CD4-positive, CD25-positive, alpha-beta regulatory T cell (primary cell): ENCODE data around the gene VWA5B2. TPM values are rescaled to one million over a fixed set of nuclear protein-coding genes. Genes with fewer than 3 reads are reported as not detected.

Experiments
- ATAC-seq, 2 donors: fragments of 150-1000 bp; cut with Tn5 transposase; one replicate each; pipeline ENCODE4 v1.10.0; 2021; ENCODE audit warnings: low read depth in 2 of 2, moderate number of reproducible peaks in 2 of 2, moderate library complexity in 1 of 2
- DNase-seq, 3 donors: peaks; one replicate each; pipeline versions ENCODE4 v3.0.0 to v3.0.0-alpha.2; 2012 to 2022; ENCODE audit warnings: mixed read lengths in 1 of 3
- H3K27ac ChIP-seq: one replicate; pipeline ENCODE4 v1.7.0; 2013; ENCODE audit warnings: mild to moderate bottlenecking, low read length; ENCODE audit not compliant: insufficient read depth, poor library complexity, severe bottlenecking
- H3K27me3 ChIP-seq: one replicate; pipeline ENCODE4 v1.7.0; 2013; ENCODE audit warnings: low read length; ENCODE audit not compliant: control insufficient read depth, insufficient read depth
- H3K36me3 ChIP-seq: one replicate; pipeline ENCODE4 v1.7.0; 2013; ENCODE audit warnings: mild to moderate bottlenecking, low read length, moderate library complexity; ENCODE audit not compliant: control insufficient read depth, insufficient read depth
- H3K4me1 ChIP-seq: 2 replicates; pipeline ENCODE4 v1.7.0; 2013; ENCODE audit warnings: mild to moderate bottlenecking, low read length; ENCODE audit not compliant: insufficient read depth, control insufficient read depth, poor library complexity, severe bottlenecking
- H3K4me3 ChIP-seq: one replicate; pipeline ENCODE4 v1.7.0; 2013; ENCODE audit warnings: low read depth, mild to moderate bottlenecking, low read length, moderate library complexity
- H3K9me3 ChIP-seq, 2 experiments: 1 replicate in 1 of 2; 2 replicates in 1 of 2; pipeline ENCODE4 v1.7.0; 2013; ENCODE audit warnings: low read length in 2 of 2, mild to moderate bottlenecking in 1 of 2, moderate library complexity in 1 of 2; ENCODE audit not compliant: control insufficient read depth in 2 of 2
- H3K27ac Mint-ChIP-seq, 3 donors: one replicate each; pipeline ENCODE4 v1.8.0; 2020 to 2022; ENCODE audit warnings: mild to moderate bottlenecking in 3 of 3, mixed read lengths in 3 of 3, moderate library complexity in 2 of 3
- H3K27me3 Mint-ChIP-seq: one replicate; pipeline ENCODE4 v1.8.0; 2022; ENCODE audit warnings: mild to moderate bottlenecking, mixed read lengths
- H3K36me3 Mint-ChIP-seq: one replicate; pipeline ENCODE4 v1.8.0; 2020; ENCODE audit warnings: mixed read lengths
- H3K4me1 Mint-ChIP-seq, 4 donors: one replicate each; pipeline ENCODE4 v1.8.0; 2020 to 2022; ENCODE audit warnings: mixed read lengths in 4 of 4, mild to moderate bottlenecking in 1 of 4
- H3K4me3 Mint-ChIP-seq, 4 donors: one replicate each; pipeline ENCODE4 v1.8.0; 2020 to 2022; ENCODE audit warnings: mild to moderate bottlenecking in 4 of 4, mixed read lengths in 4 of 4, moderate library complexity in 3 of 4
- H3K9me3 Mint-ChIP-seq, 7 donors: one replicate each; pipeline ENCODE4 v1.8.0; 2020 to 2022; ENCODE audit warnings: mixed read lengths in 7 of 7, mild to moderate bottlenecking in 3 of 7, moderate library complexity in 2 of 7
- polyA plus RNA-seq, 4 donors: library from polyadenylated mRNA; unstranded; fragments of 300-500 nt; fragmentation: Illumina TruSeq; gene quantifications; one replicate each; pipeline ENCODE4 v1.2.3, GENCODE V29; 2021
- total RNA-seq: library from RNA; stranded (reverse); gene quantifications from one replicate; pipeline ENCODE4 v1.2.3, GENCODE V29; 2022

VWA5B2 gene
- total and polyA plus RNA-seq, 5 donors from 2014 or later, result 0.74 TPM; not detected in 4

GRCh38 chr3:184290331-184290730 is 60.9 kb downstream of the VWA5B2 start:
- H3K4me3 Mint-ChIP-seq, result no peak overlapping the region
- H3K4me1 Mint-ChIP-seq, result no peaks in the 10 kb centered on the region
- H3K9me3 ChIP-seq, result no peaks in the 10 kb centered on the region
- peak overlapping the region in 1 of 3 donors; percentile 43 for H3K27ac Mint-ChIP-seq
- no peak overlapping the region for H3K27ac ChIP-seq
- H3K4me1 ChIP-seq, result no peaks in the 10 kb centered on the region
- H3K36me3 ChIP-seq, result no peaks in the 10 kb centered on the region
- DNase-seq, result no peak
- H3K9me3 Mint-ChIP-seq, result peaks cover 0 to 1% (median 0%) of the 10 kb centered on the region in 7 donors
- H3K4me3 ChIP-seq, result no peak overlapping the region
- H3K36me3 Mint-ChIP-seq, result no peaks in the 10 kb centered on the region
- ATAC-seq, result no peak
- H3K27me3 ChIP-seq, result peaks cover 3% of the 10 kb centered on the region
- peaks cover 19% of the 10 kb centered on the region for H3K27me3 Mint-ChIP-seq

- Histone ChIP-seq H3K4me3 (no peak overlapping the region), H3K9me3 (no peaks in the 10 kb centered on the region), H3K4me1 (no peaks in the 10 kb centered on the region), H3K27me3 (no peaks in the 10 kb centered on the region), H3K27ac (no peak overlapping the region), H3K36me3 (no peaks in the 10 kb centered on the region)
- Mint-ChIP-seq H3K27me3 (peaks cover 13% of the 10 kb centered on the region), H3K27ac (no peak overlapping the region), H3K9me3 (peaks cover 0 to 1% (median 0%) of the 10 kb centered on the region in 7 donors), H3K4me1 (no peaks in the 10 kb centered on the region), H3K36me3 (no peaks in the 10 kb centered on the region), H3K4me3 (no peak overlapping the region)
- no peak for DNase-seq
- ATAC-seq, result no peak
Measured at GRCh38 chr3:184291044-184291737, 61.8 kb downstream of the VWA5B2 start.

Other genes with a start within 250 kb of the VWA5B2 start
- gene ABCC5, start 211.7 kb upstream of the VWA5B2 start, total RNA-seq, result 27.1 TPM
- 10 to 100 TPM; 12.4 to 16.6 (median 13.5) TPM for gene ABCC5, start 211.7 kb upstream of the VWA5B2 start, polyA plus RNA-seq
- gene HTR3D, start 197.8 kb upstream of the VWA5B2 start, total RNA-seq, result not detected
- gene HTR3D, start 197.8 kb upstream of the VWA5B2 start, polyA plus RNA-seq, result not detected
- gene HTR3C, start 176.5 kb upstream of the VWA5B2 start, total RNA-seq, result not detected
- not detected for gene HTR3C, start 176.5 kb upstream of the VWA5B2 start, polyA plus RNA-seq
- not detected for gene HTR3E, start 132.5 kb upstream of the VWA5B2 start, total RNA-seq
- not detected for gene HTR3E, start 132.5 kb upstream of the VWA5B2 start, polyA plus RNA-seq
- gene EIF2B5, start 94.2 kb upstream of the VWA5B2 start, total RNA-seq, result 51.0 TPM
- gene EIF2B5, start 94.2 kb upstream of the VWA5B2 start, polyA plus RNA-seq, result 10 to 100 TPM; 50.6 to 60.1 (median 55.3) TPM
- 36.2 TPM for gene DVL3, start 74.2 kb upstream of the VWA5B2 start, total RNA-seq
- 10 to 100 TPM in 1 of 4 donors, 1 to 10 TPM in 3; 4.1 to 11.0 (median 5.9) TPM for gene DVL3, start 74.2 kb upstream of the VWA5B2 start, polyA plus RNA-seq
- gene AP2M1, start 54.7 kb upstream of the VWA5B2 start, total RNA-seq, result 150 TPM
- 100 to 1,000 TPM; 232 to 294 (median 248) TPM for gene AP2M1, start 54.7 kb upstream of the VWA5B2 start, polyA plus RNA-seq
- 128 TPM for gene ABCF3, start 43.4 kb upstream of the VWA5B2 start, total RNA-seq
- 10 to 100 TPM; 38.6 to 51.4 (median 40.5) TPM for gene ABCF3, start 43.4 kb upstream of the VWA5B2 start, polyA plus RNA-seq
- gene ALG3, start 19.4 kb downstream of the VWA5B2 start, total RNA-seq, result 22.6 TPM
- gene ALG3, start 19.4 kb downstream of the VWA5B2 start, polyA plus RNA-seq, result 10 to 100 TPM; 49.6 to 64.0 (median 56.8) TPM
- gene EEF1AKMT4, start 20.1 kb downstream of the VWA5B2 start, total RNA-seq, result 0.84 TPM
- gene EEF1AKMT4, start 20.1 kb downstream of the VWA5B2 start, polyA plus RNA-seq, result 1 to 10 TPM; 5.1 to 7.5 (median 5.7) TPM
- 0.37 TPM for gene CAMK2N2, start 32.0 kb downstream of the VWA5B2 start, total RNA-seq
- not detected for gene CAMK2N2, start 32.0 kb downstream of the VWA5B2 start, polyA plus RNA-seq
- gene ECE2, start 46.4 kb downstream of the VWA5B2 start, total RNA-seq, result not detected
- not detected for gene ECE2, start 46.4 kb downstream of the VWA5B2 start, polyA plus RNA-seq
- 162 TPM for gene PSMD2, start 69.7 kb downstream of the VWA5B2 start, total RNA-seq
- gene PSMD2, start 69.7 kb downstream of the VWA5B2 start, polyA plus RNA-seq, result 100 to 1,000 TPM; 151 to 206 (median 190) TPM
- gene EIF4G1, start 85.0 kb downstream of the VWA5B2 start, total RNA-seq, result 182 TPM
- 10 to 100 TPM; 13.7 to 18.8 (median 16.5) TPM for gene EIF4G1, start 85.0 kb downstream of the VWA5B2 start, polyA plus RNA-seq
- gene FAM131A, start 108.0 kb downstream of the VWA5B2 start, total RNA-seq, result 13.8 TPM
- 1 to 10 TPM; 2.0 to 4.3 (median 2.3) TPM for gene FAM131A, start 108.0 kb downstream of the VWA5B2 start, polyA plus RNA-seq
- gene CLCN2, start 132.0 kb downstream of the VWA5B2 start, total RNA-seq, result 4.7 TPM
- under 1 TPM in 3 of 4 donors, not detected in 1; 0.30 to 0.59 (median 0.54) TPM for gene CLCN2, start 132.0 kb downstream of the VWA5B2 start, polyA plus RNA-seq
- gene POLR2H, start 132.1 kb downstream of the VWA5B2 start, total RNA-seq, result 39.4 TPM
- gene POLR2H, start 132.1 kb downstream of the VWA5B2 start, polyA plus RNA-seq, result 10 to 100 TPM; 56.8 to 64.9 (median 60.3) TPM
- gene THPO, start 148.6 kb downstream of the VWA5B2 start, total RNA-seq, result not detected
- not detected for gene THPO, start 148.6 kb downstream of the VWA5B2 start, polyA plus RNA-seq
- not detected for gene CHRD, start 150.5 kb downstream of the VWA5B2 start, total RNA-seq
- gene CHRD, start 150.5 kb downstream of the VWA5B2 start, polyA plus RNA-seq, result not detected